Neural progenitor cell (in vitro differentiated cells): ENCODE results near the gene CDC42SE1.

Source experiments
- CTCF ChIP-seq: fragments of 200-600 bp; sonication (generic); IDR thresholded peaks from 2 replicates; pipeline ENCODE4 v1.5.1; 2017; ENCODE audit warnings: antibody characterized with exemption, mild to moderate bottlenecking
- EZH2phosphoT487 ChIP-seq: fragments of 200-600 bp; sonication (generic); IDR thresholded peaks from 2 replicates; pipeline ENCODE4 v1.6.1; 2017; ENCODE audit warnings: antibody characterized with exemption

DNA sequence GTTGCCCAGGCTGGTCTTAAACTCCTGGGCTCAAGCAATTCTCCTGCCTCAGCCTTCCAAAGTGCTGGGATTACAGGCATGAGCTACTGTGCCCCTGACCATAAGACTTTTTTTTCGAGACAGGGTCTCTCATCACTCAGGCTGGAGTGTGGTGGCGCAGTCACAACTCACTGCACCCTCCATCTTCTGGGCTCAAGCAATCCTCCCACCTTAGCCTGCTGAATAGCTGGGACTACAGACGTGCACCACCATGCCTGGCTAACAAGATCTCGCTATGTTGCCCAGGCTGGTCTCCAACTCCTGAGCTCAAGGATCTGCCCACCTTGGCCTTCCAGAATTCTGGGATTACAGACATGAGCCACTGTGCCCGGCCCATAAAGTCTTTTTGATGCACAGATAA lies 10.0 kb downstream of the CDC42SE1 start:
- TF ChIP-seq CTCF (no peak), EZH2phosphoT487 (no peak)
